Right lobe of liver (tissue), 6 donors: ENCODE results near the gene CFLAR. TPM values are rescaled to one million over a fixed set of nuclear protein-coding genes. Genes with fewer than 3 reads are reported as not detected.

Experiments used
- ATAC-seq, 4 donors: fragments of 200-7000 bp; cut with Tn5 transposase; one replicate each; pipeline ENCODE4 v1.9.1; 2020; ENCODE audit warnings: mild to moderate bottlenecking in 4 of 4, moderate library complexity in 4 of 4
- DNase-seq, 3 donors: peaks; one replicate each; pipeline ENCODE4 v3.0.0-alpha.2; 2020
- H3K27ac ChIP-seq, 3 donors: fragments of 200-600 bp; one replicate each; pipeline ENCODE4 v1.8.0; 2022
- H3K27me3 ChIP-seq, 2 donors: fragments of 200-600 bp; one replicate each; pipeline ENCODE4 v1.8.0; 2022
- H3K36me3 ChIP-seq, 4 donors: fragments of 200-600 bp; sonication (generic) in 1 of 4; one replicate each; pipeline versions ENCODE4 v1.5.1 to v1.8.0; 2017 to 2022; ENCODE audit warnings: control low read depth in 1 of 4
- H3K4me1 ChIP-seq, 4 donors: fragments of 200-600 bp; sonication (generic) in 1 of 4; one replicate each; pipeline versions ENCODE4 v1.5.1 to v1.8.0; 2017 to 2022; ENCODE audit warnings: control low read depth in 1 of 4
- H3K4me3 ChIP-seq, 3 donors: fragments of 200-600 bp; one replicate each; pipeline ENCODE4 v1.8.0; 2022
- H3K9me3 ChIP-seq, 4 donors: fragments of 200-600 bp; sonication (generic) in 1 of 4; one replicate each; pipeline versions ENCODE4 v1.5.1 to v1.8.0; 2017 to 2022; ENCODE audit warnings: control low read depth in 1 of 4
- POLR2A ChIP-seq: fragments of 450-650 bp; IDR thresholded peaks from one replicate; pipeline ENCODE4 v1.6.1; 2017; ENCODE audit warnings: antibody characterized with exemption, mild to moderate bottlenecking
- WGBS: methylation state at CpG from one replicate; pipeline ENCODE4 v1.1.6; 2018; ENCODE audit warnings: low coverage, low lambda C conversion rate; ENCODE audit not compliant: insufficient coverage; ENCODE audit errors: missing lambda C conversion rate; 5-methylcytosine and 5-hydroxymethylcytosine counted together
- intact Hi-C, 2 donors: fragments of 100-400 bp; cut with DNase I; formaldehyde crosslinking; loops; one replicate each; pipeline versions ENCODE4 v1.11.2 to v1.14.1; 2022
- small RNA-seq, 2 experiments: library from RNA; depleted of rRNA; stranded (forward); fragments of <200 nt; gene quantifications; one replicate each; pipeline ENCODE3, GENCODE V24; 2016
- total RNA-seq, 6 experiments: library from RNA; depleted of rRNA in 2 of 6; stranded (reverse); fragments of >200 nt in 2 of 6; fragmentation: NEBNext Ultra II Directional in 3 of 6; extraction: Animal tissue kit (Norgen Biotek cat#: 25700) in 3 of 6; gene quantifications; one replicate each; pipeline versions ENCODE4 v1.1.0 to v1.2.4, GENCODE V29; 2016 to 2023
- TF ChIP-seq, protein P1 (sequence below), 4 donors: fragments of 200-600 bp in 3 of 4; fragments of 450-650 bp in 1 of 4; IDR thresholded peaks; one replicate each; pipeline versions ENCODE4 v1.5.1 to v1.8.0; 2016 to 2022; ENCODE audit warnings: antibody characterized with exemption in 4 of 4, mild to moderate bottlenecking in 2 of 4
- donor health status: DM: no; HTN: yes; CAD: no.
- donor health status: DM: no; HTN: no; CAD: no.
- donor health status: DM: no; HTN: no; CAD: no.
- donor health status: DM: no; HTN: yes; CAD: no.
- donor health status: DM: no; HTN: yes; CAD: no.

The CFLAR gene
- total RNA-seq, 6 experiments from 2014 or later = 50.2 to 85.4 (median 66.3) TPM

- H3K27ac ChIP-seq = no peak overlapping the region
Observed at GRCh38 chr2:201218780-201219179, 102.8 kb downstream of the CFLAR start.

DNA sequence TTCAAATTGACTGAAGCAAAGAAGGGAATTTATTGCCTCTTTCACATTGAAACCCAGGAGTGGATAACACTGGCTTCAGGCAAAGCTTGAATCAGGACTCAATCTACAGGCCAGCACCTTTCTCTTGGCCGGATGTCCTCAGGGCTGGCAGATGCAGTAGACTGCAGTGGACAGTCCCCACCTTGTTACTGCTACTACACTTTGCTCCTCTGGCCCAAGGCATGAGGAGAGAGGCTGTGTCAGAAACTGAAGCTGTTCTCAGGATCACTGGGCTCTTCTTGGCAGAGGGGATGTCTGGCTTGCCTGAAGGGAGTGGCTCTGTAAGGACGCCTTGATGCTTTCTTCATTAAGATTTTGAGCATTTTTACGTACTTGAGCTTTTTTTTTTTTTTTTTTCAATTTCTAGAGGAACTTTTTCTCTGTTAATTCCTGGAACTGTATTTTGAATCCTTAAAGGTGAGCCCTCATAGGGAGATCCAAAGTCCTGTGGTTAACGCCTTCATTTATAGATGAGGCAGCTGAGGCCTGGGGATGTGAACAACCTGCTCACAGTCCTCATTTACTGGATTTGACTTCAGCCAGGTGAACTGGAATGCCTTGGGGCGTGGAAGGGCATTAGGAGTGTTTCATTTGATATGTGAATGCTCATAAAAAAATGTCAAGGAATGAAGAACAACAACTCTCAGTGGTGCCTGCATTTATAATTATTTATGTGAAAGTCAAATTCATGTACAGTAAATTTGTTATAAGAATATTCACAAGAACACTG is 103.5 kb downstream of the CFLAR start:
- ATAC-seq (no peak), DNase-seq (no peak)

More at GRCh38 chr2:201218780-201219179, 102.8 kb downstream of the CFLAR start:
- ATAC-seq (peak in 1 of 4 donors; percentile 52), DNase-seq (no peak)
- Histone ChIP-seq H3K4me1 (no peaks in the 10 kb centered on the region), H3K9me3 (no peaks in the 10 kb centered on the region), H3K36me3 (peaks cover 0 to 20% (median 3%) of the 10 kb centered on the region in 4 donors), H3K4me3 (no peak overlapping the region), H3K27me3 (no peaks in the 10 kb centered on the region)
- intact Hi-C loops = no loop called here
- no peak for TF ChIP-seq POLR2A
- TF ChIP-seq, protein P1, sequence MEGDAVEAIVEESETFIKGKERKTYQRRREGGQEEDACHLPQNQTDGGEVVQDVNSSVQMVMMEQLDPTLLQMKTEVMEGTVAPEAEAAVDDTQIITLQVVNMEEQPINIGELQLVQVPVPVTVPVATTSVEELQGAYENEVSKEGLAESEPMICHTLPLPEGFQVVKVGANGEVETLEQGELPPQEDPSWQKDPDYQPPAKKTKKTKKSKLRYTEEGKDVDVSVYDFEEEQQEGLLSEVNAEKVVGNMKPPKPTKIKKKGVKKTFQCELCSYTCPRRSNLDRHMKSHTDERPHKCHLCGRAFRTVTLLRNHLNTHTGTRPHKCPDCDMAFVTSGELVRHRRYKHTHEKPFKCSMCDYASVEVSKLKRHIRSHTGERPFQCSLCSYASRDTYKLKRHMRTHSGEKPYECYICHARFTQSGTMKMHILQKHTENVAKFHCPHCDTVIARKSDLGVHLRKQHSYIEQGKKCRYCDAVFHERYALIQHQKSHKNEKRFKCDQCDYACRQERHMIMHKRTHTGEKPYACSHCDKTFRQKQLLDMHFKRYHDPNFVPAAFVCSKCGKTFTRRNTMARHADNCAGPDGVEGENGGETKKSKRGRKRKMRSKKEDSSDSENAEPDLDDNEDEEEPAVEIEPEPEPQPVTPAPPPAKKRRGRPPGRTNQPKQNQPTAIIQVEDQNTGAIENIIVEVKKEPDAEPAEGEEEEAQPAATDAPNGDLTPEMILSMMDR (IDR thresholded peaks at IDR 0.05) = no peak
- WGBS = 98% methylated on average over 6 of the region's 6 CpGs

GRCh38 chr2:201220102-201220570 is 104.2 kb downstream of the CFLAR start:
- no peaks in the 10 kb centered on the region for H3K27me3 ChIP-seq
- ATAC-seq = peak; percentile 39 to 55 (median 50)
- WGBS = 29% methylated on average over 3 of the region's 4 CpGs
- no peaks in the 10 kb centered on the region for H3K9me3 ChIP-seq
- no peak for TF ChIP-seq POLR2A
- TF ChIP-seq, protein P1 (IDR thresholded peaks at IDR 0.05) = no peak
- H3K36me3 ChIP-seq = peaks cover 0 to 20% (median 3%) of the 10 kb centered on the region in 4 donors
- no peak overlapping the region for H3K4me3 ChIP-seq
- no peaks in the 10 kb centered on the region for H3K4me1 ChIP-seq
- H3K27ac ChIP-seq = no peak overlapping the region
- intact Hi-C loops = no loop called here
- DNase-seq = no peak

More for the DNA sequence above, 103.5 kb downstream of the CFLAR start:
- Histone ChIP-seq H3K27ac (no peak overlapping the region), H3K4me3 (no peak overlapping the region), H3K27me3 (no peaks in the 10 kb centered on the region), H3K9me3 (no peaks in the 10 kb centered on the region), H3K36me3 (peaks cover 0 to 20% (median 3%) of the 10 kb centered on the region in 4 donors), H3K4me1 (no peaks in the 10 kb centered on the region)
- intact Hi-C loops = no loop called here
- TF ChIP-seq, protein P1 (IDR thresholded peaks at IDR 0.05) = no peak
- 70% methylated on average over 5 of the region's 5 CpGs for WGBS

- DNase-seq (no peak), ATAC-seq (peak in 1 of 4 donors; percentile 45)
- Histone ChIP-seq H3K4me3 (no peak overlapping the region), H3K4me1 (no peaks in the 10 kb centered on the region), H3K36me3 (peaks cover 0 to 7% (median 0%) of the 10 kb centered on the region in 4 donors), H3K27ac (no peak overlapping the region), H3K27me3 (no peaks in the 10 kb centered on the region), H3K9me3 (no peaks in the 10 kb centered on the region)
- 32% methylated on average over 7 of the region's 8 CpGs for WGBS
- intact Hi-C loops = no loop called here
- TF ChIP-seq, protein P1 (IDR thresholded peaks at IDR 0.05) = no peak
- no peak for TF ChIP-seq POLR2A
Observed at GRCh38 chr2:201223089-201224073, 107.4 kb downstream of the CFLAR start.

Small RNA genes lying within 50 kb of the gene (small RNA-seq; reads per million reads assigned to genes)
- 0 reads per million in 2 experiments for gene AC007283.2
- 0 reads per million in 2 experiments for gene MTND4LP13
- 0 reads per million in 2 experiments for gene RNU6-1206P
- gene RNU7-45P = 0 reads per million in 2 experiments

Other genes starting within 250 kb of the CFLAR start
- gene PPIL3, start 227.1 kb upstream of the CFLAR start, total RNA-seq = 10 to 100 TPM; 10.4 to 21.3 (median 16.2) TPM
- gene NIF3L1, start 226.8 kb upstream of the CFLAR start, total RNA-seq = 10 to 100 TPM in 4 of 6 experiments, 1 to 10 TPM in 2; 9.5 to 23.7 (median 11.3) TPM
- 10 to 100 TPM in 3 of 6 experiments, 1 to 10 TPM in 3; 5.3 to 13.6 (median 8.4) TPM for gene ORC2, start 152.5 kb upstream of the CFLAR start, total RNA-seq
- gene HYCC2, start 44.5 kb upstream of the CFLAR start, total RNA-seq = 10 to 100 TPM in 3 of 6 experiments, 1 to 10 TPM in 3; 5.5 to 14.0 (median 10.3) TPM
- 10 to 100 TPM; 44.5 to 63.9 (median 48.7) TPM for gene NDUFB3, start 44.2 kb upstream of the CFLAR start, total RNA-seq
- 1 to 10 TPM; 4.2 to 9.4 (median 8.4) TPM for gene CASP10, start 67.0 kb downstream of the CFLAR start, total RNA-seq
- gene CASP8, start 144.4 kb downstream of the CFLAR start, total RNA-seq = 10 to 100 TPM in 5 of 6 experiments, 1 to 10 TPM in 1; 8.8 to 14.8 (median 11.5) TPM
- 1 to 10 TPM in 1 of 6 experiments, under 1 TPM in 5; 0.74 to 2.0 (median 0.91) TPM for gene FLACC1, start 241.2 kb downstream of the CFLAR start, total RNA-seq